ENCODE results near the gene RXRG.

DNA sequence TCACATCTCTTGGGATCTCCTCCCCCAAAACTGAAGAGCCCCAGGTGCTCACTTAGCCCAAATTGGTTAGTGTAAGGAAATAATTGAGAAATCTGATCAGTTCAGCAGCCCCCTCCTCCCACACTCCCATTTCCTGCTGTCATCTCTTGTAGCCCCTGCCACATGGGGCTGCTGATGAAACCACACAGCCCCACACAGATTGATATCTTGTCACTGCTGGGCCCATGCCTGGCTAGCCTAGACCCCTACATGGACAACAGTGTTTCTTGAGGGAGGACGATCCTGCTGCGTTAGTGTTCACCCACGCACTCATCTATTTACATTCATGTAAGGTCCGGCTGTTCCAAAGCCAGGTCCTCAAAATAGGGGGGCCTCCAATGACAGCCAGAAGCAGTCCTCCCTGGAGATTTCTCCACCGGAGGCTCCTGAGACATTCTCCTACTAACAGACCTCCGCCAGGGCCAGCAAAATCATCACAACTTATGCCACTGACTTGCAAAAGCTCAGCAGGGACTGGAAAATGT lies 23.9 kb upstream of the RXRG start:
- TF ChIP-seq CTCF (conservative IDR thresholded peaks at IDR 0.05), result no peak
- no peak for TF ChIP-seq ZFX (IDR thresholded peaks at IDR 0.05)

Data from C4-2B (cell line).